CD4-positive, alpha-beta T cell (primary cell): ENCODE results near the gene C9. TPM values are rescaled to one million over a fixed set of nuclear protein-coding genes. Genes with fewer than 3 reads are reported as not detected.

Experiments used
- ATAC-seq: fragments of 200-7000 bp; cut with Tn5 transposase; one replicate; pipeline ENCODE4 v1.10.0; 2022; ENCODE audit warnings: mild to moderate bottlenecking; ENCODE audit not compliant: poor library complexity
- CTCF ChIA-PET: fragments of 350-600 bp; sonication (Branson Sonifier 250); formaldehyde crosslinking; loops from one replicate; lab custom pipeline; 2021; ENCODE audit warnings: antibody characterized with exemption, inconsistent platforms; lab: Charles Lee
- POLR2A ChIA-PET: fragments of 350-600 bp; sonication (Branson Sonifier 250); formaldehyde crosslinking; loops from one replicate; lab custom pipeline; 2021; ENCODE audit warnings: antibody characterized with exemption, inconsistent platforms; lab: Charles Lee
- DNase-seq, 14 experiments: peaks; one replicate each; pipeline ENCODE4 v3.0.0-alpha.2; 2013 to 2020; ENCODE audit warnings: mixed read lengths in 2 of 14
- H3K27ac ChIP-seq, 2 donors: one replicate each; pipeline versions ENCODE4 v1.5.1 to v1.7.0; 2013; ENCODE audit warnings: low read length in 2 of 2, low read depth in 1 of 2, mild to moderate bottlenecking in 1 of 2
- H3K27me3 ChIP-seq, 2 experiments: 1 replicate in 1 of 2; 2 replicates in 1 of 2; pipeline versions ENCODE4 v1.6.1 to v1.7.0; 2013; ENCODE audit warnings: low read length in 2 of 2, control low read depth in 1 of 2, mild to moderate bottlenecking in 1 of 2, moderate library complexity in 1 of 2; ENCODE audit not compliant: insufficient read depth in 2 of 2, control insufficient read depth in 1 of 2
- H3K36me3 ChIP-seq: one replicate; pipeline ENCODE4 v1.6.1; 2013; ENCODE audit warnings: low read length, control low read depth; ENCODE audit not compliant: insufficient read depth
- H3K4me1 ChIP-seq: one replicate; pipeline ENCODE4 v1.6.1; 2013; ENCODE audit warnings: low read length, control low read depth; ENCODE audit not compliant: insufficient read depth
- H3K4me3 ChIP-seq: one replicate; pipeline ENCODE4 v1.5.1; 2013; ENCODE audit warnings: mild to moderate bottlenecking, low read length, moderate library complexity
- H3K9me3 ChIP-seq, 2 experiments: 1 replicate in 1 of 2; 2 replicates in 1 of 2; pipeline versions ENCODE4 v1.6.1 to v1.7.0; 2013; ENCODE audit warnings: low read length in 2 of 2, mild to moderate bottlenecking in 2 of 2, control low read depth in 1 of 2, moderate library complexity in 1 of 2; ENCODE audit not compliant: control insufficient read depth in 1 of 2, insufficient read depth in 1 of 2
- H3K27ac Mint-ChIP-seq: one replicate; pipeline ENCODE4 v1.8.0; 2020; ENCODE audit warnings: mixed read lengths
- H3K27me3 Mint-ChIP-seq: one replicate; pipeline ENCODE4 v1.8.0; 2021; ENCODE audit warnings: mixed read lengths
- H3K36me3 Mint-ChIP-seq: one replicate; pipeline ENCODE4 v1.8.0; 2021; ENCODE audit warnings: low read depth, mixed read lengths
- H3K4me1 Mint-ChIP-seq: one replicate; pipeline ENCODE4 v1.8.0; 2021; ENCODE audit warnings: low read depth, mixed read lengths
- H3K4me3 Mint-ChIP-seq: one replicate; pipeline ENCODE4 v1.8.0; 2020; ENCODE audit warnings: mild to moderate bottlenecking, mixed read lengths
- H3K9me3 Mint-ChIP-seq: one replicate; pipeline ENCODE4 v1.8.0; 2020; ENCODE audit warnings: mixed read lengths
- CTCF ChIP-seq: fragments of 200-600 bp; IDR thresholded peaks from one replicate; pipeline ENCODE4 v1.8.0; 2022; ENCODE audit warnings: antibody characterized with exemption, mild to moderate bottlenecking
- intact Hi-C, 2 experiments: fragments of 100-400 bp; cut with DNase I in 1 of 2; cut with micrococcal nuclease in 1 of 2; formaldehyde crosslinking; loops; one replicate each; pipeline versions ENCODE4 v1.15.1 to v1.9.0; 2023 to 2025; cut with DNase I, micrococcal nuclease
- total RNA-seq, 174 experiments: library from RNA in 2 of 174; stranded (reverse) in 2 of 174; gene quantifications; one replicate each; pipeline ENCODE4 v1.2.3 and lab custom pipeline; 2021 to 2026

C9 gene
- total RNA-seq, 2 experiments from 2014 or later: not detected

- CTCF ChIA-PET: no interaction called here
- Histone ChIP-seq H3K27me3 (no peaks in the 10 kb centered on the region), H3K4me1 (peaks cover 5% of the 10 kb centered on the region), H3K9me3 (peaks cover 0 to 4% of the 10 kb centered on the region in 2 experiments), H3K36me3 (no peaks in the 10 kb centered on the region), H3K4me3 (no peak overlapping the region), H3K27ac (no peak overlapping the region)
- Mint-ChIP-seq H3K36me3 (no peaks in the 10 kb centered on the region), H3K4me3 (no peak overlapping the region), H3K9me3 (no peaks in the 10 kb centered on the region), H3K27me3 (peaks cover 38% of the 10 kb centered on the region), H3K27ac (no peak overlapping the region), H3K4me1 (no peaks in the 10 kb centered on the region)
- TF ChIP-seq CTCF: no peak
- POLR2A ChIA-PET: no interaction called here
- ATAC-seq (no peak), DNase-seq (no peak)
- intact Hi-C loops: no loop called here
Measured at GRCh38 chr5:39342460-39342859, 21.8 kb downstream of the C9 start.

GRCh38 chr5:39341896-39342295 lies 22.4 kb downstream of the C9 start:
- Histone ChIP-seq H3K4me1 (peaks cover 5% of the 10 kb centered on the region), H3K36me3 (no peaks in the 10 kb centered on the region), H3K9me3 (peaks cover 0 to 4% of the 10 kb centered on the region in 2 experiments), H3K4me3 (no peak overlapping the region), H3K27ac (no peak overlapping the region), H3K27me3 (no peaks in the 10 kb centered on the region)
- intact Hi-C loops: no loop called here
- peaks cover 38% of the 10 kb centered on the region for H3K27me3 Mint-ChIP-seq
- H3K4me1 Mint-ChIP-seq: no peaks in the 10 kb centered on the region
- no peak for ATAC-seq
- CTCF ChIA-PET: no interaction called here
- no peaks in the 10 kb centered on the region for H3K9me3 Mint-ChIP-seq
- H3K4me3 Mint-ChIP-seq: no peak overlapping the region
- H3K36me3 Mint-ChIP-seq: no peaks in the 10 kb centered on the region
- no peak for DNase-seq
- TF ChIP-seq CTCF: no peak
- H3K27ac Mint-ChIP-seq: no peak overlapping the region
- POLR2A ChIA-PET: no interaction called here

GRCh38 chr5:39340506-39340905 lies 23.8 kb downstream of the C9 start:
- no peaks in the 10 kb centered on the region for H3K4me1 Mint-ChIP-seq
- intact Hi-C loops: no loop called here
- CTCF ChIA-PET: no interaction called here
- no peaks in the 10 kb centered on the region for H3K9me3 Mint-ChIP-seq
- peaks cover 38% of the 10 kb centered on the region for H3K27me3 Mint-ChIP-seq
- H3K27me3 ChIP-seq: no peaks in the 10 kb centered on the region
- H3K36me3 Mint-ChIP-seq: no peaks in the 10 kb centered on the region
- ATAC-seq (no peak), DNase-seq (no peak)
- no peak overlapping the region for H3K27ac ChIP-seq
- H3K4me3 Mint-ChIP-seq: no peak overlapping the region
- H3K4me1 ChIP-seq: peaks cover 5% of the 10 kb centered on the region
- H3K4me3 ChIP-seq: no peak overlapping the region
- H3K27ac Mint-ChIP-seq: no peak overlapping the region
- POLR2A ChIA-PET: no interaction called here
- TF ChIP-seq CTCF: no peak
- H3K9me3 ChIP-seq: peaks cover 0 to 4% of the 10 kb centered on the region in 2 experiments
- no peaks in the 10 kb centered on the region for H3K36me3 ChIP-seq
